K562 (cell line): ENCODE measurements around the gene NPB. TPM values are rescaled to one million over a fixed set of nuclear protein-coding genes. Genes with fewer than 3 reads are reported as not detected.

Source experiments
- DACH1 ChIP-seq: fragments of 450-650 bp; IDR thresholded peaks from 2 replicates; pipeline ENCODE4 v1.6.1; 2018; ENCODE audit not compliant: partially characterized antibody
- FOXM1 ChIP-seq, 2 experiments: fragments of 450-650 bp in 1 of 2; sonication (generic) in 1 of 2; formaldehyde crosslinking in 1 of 2; IDR thresholded peaks; 2 replicates each; pipeline versions ENCODE4 v1.6.1 to v1.9.0; 2017 to 2022; ENCODE audit warnings: low read depth in 2 of 2, mild to moderate bottlenecking in 2 of 2, missing genetic modification reagents in 1 of 2, moderate library complexity in 1 of 2
- ILF3 ChIP-seq: fragments of 450-650 bp; IDR thresholded peaks from 2 replicates; pipeline ENCODE4 v1.6.1; 2018; ENCODE audit warnings: antibody characterized with exemption, mild to moderate bottlenecking, moderate library complexity, borderline replicate concordance
- MAFK ChIP-seq: IDR thresholded peaks from 2 replicates; pipeline ENCODE4 v1.6.1; 2011; ENCODE audit warnings: low read length, improper control_type of control experiment
- PML ChIP-seq: IDR thresholded peaks from 2 replicates; pipeline ENCODE4 v1.6.1; 2012; ENCODE audit warnings: low read length, inconsistent platforms
- POLR2A ChIP-seq: fragments of 450-650 bp; conservative IDR thresholded peaks from 2 replicates; pipeline ENCODE4 v1.6.1; 2016
- SAP30 ChIP-seq: fragments of 200-600 bp; sonication (generic); IDR thresholded peaks from 2 replicates; pipeline ENCODE4 v1.6.1; 2012; ENCODE audit warnings: borderline replicate concordance, low read depth, mild to moderate bottlenecking, moderate library complexity, low read length, control low read depth, inconsistent platforms; ENCODE audit not compliant: insufficient read depth, poor library complexity, severe bottlenecking
- TGIF2 ChIP-seq: sonication (generic); formaldehyde crosslinking; IDR thresholded peaks from 2 replicates; pipeline ENCODE4 v1.8.1; 2022; ENCODE audit warnings: mild to moderate bottlenecking, missing genetic modification reagents, moderate library complexity
- ZBED1 ChIP-seq: IDR thresholded peaks from 2 replicates; pipeline ENCODE4 v1.6.1; 2014
- ZNF583 ChIP-seq: fragments of 250-450 bp; sonication (Bioruptor Pico); IDR thresholded peaks from 2 replicates; pipeline ENCODE4 v1.4.0; 2020
- polyA plus RNA-seq, 8 experiments: library from polyadenylated mRNA; depleted of rRNA in 4 of 8; stranded (reverse) in 5 of 8; unstranded in 3 of 8; fragments of >200 nt; fragmentation: Nextera tagmentation in 2 of 8; fragmentation: Illumina TruSeq in 1 of 8; extraction: Ambion mirVana in 2 of 8; extraction: Trizol in 1 of 8; gene quantifications; 2 replicates each; pipeline versions ENCODE4 v1.2.1 to v1.2.3, GENCODE V29; 2011 to 2014; ENCODE audit warnings: inconsistent platforms in 1 of 8, missing spikeins in 1 of 8
- total RNA-seq, 7 experiments: library from RNA; depleted of rRNA in 6 of 7; stranded (reverse); fragments of >200 nt in 6 of 7; fragmentation: Illumina TruSeq in 2 of 7; extraction: Trizol in 2 of 7; gene quantifications; 2 replicates each; pipeline versions ENCODE4 v1.2.1 to v1.2.3, GENCODE V29; 2011 to 2021; ENCODE audit warnings: low replicate concordance in 1 of 7
- TF ChIP-seq, protein P1 (sequence below): fragments of 200-800 bp; sonication (Bioruptor generic); IDR thresholded peaks from 2 replicates; pipeline ENCODE4 v1.6.1; 2016; ENCODE audit warnings: missing genetic modification characterization, missing compliant biosample characterization
- TF ChIP-seq, protein P2 (sequence below): fragments of 450-650 bp; formaldehyde crosslinking; IDR thresholded peaks from 2 replicates; pipeline ENCODE4 v1.4.0; 2020; ENCODE audit warnings: mild to moderate bottlenecking, moderate library complexity
- TF ChIP-seq, protein P3 (sequence below): fragments of 450-650 bp; formaldehyde crosslinking; IDR thresholded peaks from 2 replicates; pipeline ENCODE4 v1.4.0; 2020; ENCODE audit warnings: mild to moderate bottlenecking, moderate library complexity
- TF ChIP-seq, protein P4 (sequence below), 2 experiments: fragments of 450-650 bp; IDR thresholded peaks; 2 replicates each; pipeline ENCODE4 v1.6.1; 2016
- TF ChIP-seq, protein P5 (sequence below): fragments of 250-450 bp; sonication (Bioruptor Pico); IDR thresholded peaks from 2 replicates; pipeline ENCODE4 v1.5.1; 2021; ENCODE audit warnings: mild to moderate bottlenecking

NPB gene
- total and polyA plus RNA-seq, 9 of the 15 experiments (the other 6 are each of a cell fraction or from before 2014, with no cell fraction given): 0.03 to 0.61 (median 0.14) TPM; not detected in 2

GRCh38 chr17:81867991-81868673 is 33.9 kb upstream of the NPB start (continued):
- TF ChIP-seq, protein P1, sequence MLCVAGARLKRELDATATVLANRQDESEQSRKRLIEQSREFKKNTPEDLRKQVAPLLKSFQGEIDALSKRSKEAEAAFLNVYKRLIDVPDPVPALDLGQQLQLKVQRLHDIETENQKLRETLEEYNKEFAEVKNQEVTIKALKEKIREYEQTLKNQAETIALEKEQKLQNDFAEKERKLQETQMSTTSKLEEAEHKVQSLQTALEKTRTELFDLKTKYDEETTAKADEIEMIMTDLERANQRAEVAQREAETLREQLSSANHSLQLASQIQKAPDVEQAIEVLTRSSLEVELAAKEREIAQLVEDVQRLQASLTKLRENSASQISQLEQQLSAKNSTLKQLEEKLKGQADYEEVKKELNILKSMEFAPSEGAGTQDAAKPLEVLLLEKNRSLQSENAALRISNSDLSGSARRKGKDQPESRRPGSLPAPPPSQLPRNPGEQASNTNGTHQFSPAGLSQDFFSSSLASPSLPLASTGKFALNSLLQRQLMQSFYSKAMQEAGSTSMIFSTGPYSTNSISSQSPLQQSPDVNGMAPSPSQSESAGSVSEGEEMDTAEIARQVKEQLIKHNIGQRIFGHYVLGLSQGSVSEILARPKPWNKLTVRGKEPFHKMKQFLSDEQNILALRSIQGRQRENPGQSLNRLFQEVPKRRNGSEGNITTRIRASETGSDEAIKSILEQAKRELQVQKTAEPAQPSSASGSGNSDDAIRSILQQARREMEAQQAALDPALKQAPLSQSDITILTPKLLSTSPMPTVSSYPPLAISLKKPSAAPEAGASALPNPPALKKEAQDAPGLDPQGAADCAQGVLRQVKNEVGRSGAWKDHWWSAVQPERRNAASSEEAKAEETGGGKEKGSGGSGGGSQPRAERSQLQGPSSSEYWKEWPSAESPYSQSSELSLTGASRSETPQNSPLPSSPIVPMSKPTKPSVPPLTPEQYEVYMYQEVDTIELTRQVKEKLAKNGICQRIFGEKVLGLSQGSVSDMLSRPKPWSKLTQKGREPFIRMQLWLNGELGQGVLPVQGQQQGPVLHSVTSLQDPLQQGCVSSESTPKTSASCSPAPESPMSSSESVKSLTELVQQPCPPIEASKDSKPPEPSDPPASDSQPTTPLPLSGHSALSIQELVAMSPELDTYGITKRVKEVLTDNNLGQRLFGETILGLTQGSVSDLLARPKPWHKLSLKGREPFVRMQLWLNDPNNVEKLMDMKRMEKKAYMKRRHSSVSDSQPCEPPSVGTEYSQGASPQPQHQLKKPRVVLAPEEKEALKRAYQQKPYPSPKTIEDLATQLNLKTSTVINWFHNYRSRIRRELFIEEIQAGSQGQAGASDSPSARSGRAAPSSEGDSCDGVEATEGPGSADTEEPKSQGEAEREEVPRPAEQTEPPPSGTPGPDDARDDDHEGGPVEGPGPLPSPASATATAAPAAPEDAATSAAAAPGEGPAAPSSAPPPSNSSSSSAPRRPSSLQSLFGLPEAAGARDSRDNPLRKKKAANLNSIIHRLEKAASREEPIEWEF (CRISPR knock-in tag): no peak
- no peak for TF ChIP-seq ZBED1
- 0 out of 2 replicates have a peak, but pooled peaks have one; percentile 15 for TF ChIP-seq ZNF583 (CRISPR knock-in tag)
- TF ChIP-seq ILF3: peak; percentile 7; the same call in 1 of the 2 replicates
- TF ChIP-seq POLR2A: peak; percentile 58
- TF ChIP-seq, protein P2, sequence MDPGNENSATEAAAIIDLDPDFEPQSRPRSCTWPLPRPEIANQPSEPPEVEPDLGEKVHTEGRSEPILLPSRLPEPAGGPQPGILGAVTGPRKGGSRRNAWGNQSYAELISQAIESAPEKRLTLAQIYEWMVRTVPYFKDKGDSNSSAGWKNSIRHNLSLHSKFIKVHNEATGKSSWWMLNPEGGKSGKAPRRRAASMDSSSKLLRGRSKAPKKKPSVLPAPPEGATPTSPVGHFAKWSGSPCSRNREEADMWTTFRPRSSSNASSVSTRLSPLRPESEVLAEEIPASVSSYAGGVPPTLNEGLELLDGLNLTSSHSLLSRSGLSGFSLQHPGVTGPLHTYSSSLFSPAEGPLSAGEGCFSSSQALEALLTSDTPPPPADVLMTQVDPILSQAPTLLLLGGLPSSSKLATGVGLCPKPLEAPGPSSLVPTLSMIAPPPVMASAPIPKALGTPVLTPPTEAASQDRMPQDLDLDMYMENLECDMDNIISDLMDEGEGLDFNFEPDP (CRISPR knock-in tag): peak; percentile 65
- TF ChIP-seq TGIF2: no peak
- no peak for TF ChIP-seq SAP30
- TF ChIP-seq, protein P3, sequence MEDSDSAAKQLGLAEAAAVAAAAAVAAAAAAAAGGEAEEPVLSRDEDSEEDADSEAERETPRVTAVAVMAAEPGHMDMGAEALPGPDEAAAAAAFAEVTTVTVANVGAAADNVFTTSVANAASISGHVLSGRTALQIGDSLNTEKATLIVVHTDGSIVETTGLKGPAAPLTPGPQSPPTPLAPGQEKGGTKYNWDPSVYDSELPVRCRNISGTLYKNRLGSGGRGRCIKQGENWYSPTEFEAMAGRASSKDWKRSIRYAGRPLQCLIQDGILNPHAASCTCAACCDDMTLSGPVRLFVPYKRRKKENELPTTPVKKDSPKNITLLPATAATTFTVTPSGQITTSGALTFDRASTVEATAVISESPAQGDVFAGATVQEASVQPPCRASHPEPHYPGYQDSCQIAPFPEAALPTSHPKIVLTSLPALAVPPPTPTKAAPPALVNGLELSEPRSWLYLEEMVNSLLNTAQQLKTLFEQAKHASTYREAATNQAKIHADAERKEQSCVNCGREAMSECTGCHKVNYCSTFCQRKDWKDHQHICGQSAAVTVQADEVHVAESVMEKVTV: no peak
- TF ChIP-seq DACH1: no peak
- TF ChIP-seq FOXM1 (IDR thresholded peaks at IDR 0.05; ENCODE audit: low read depth): no peak
- 0 out of 2 replicates have a peak, but pooled peaks have one; percentile 14 for TF ChIP-seq FOXM1 (CRISPR knock-in tag; IDR thresholded peaks at IDR 0.05; ENCODE audit: low read depth)
- no peak for TF ChIP-seq PML
- TF ChIP-seq, protein P4, sequence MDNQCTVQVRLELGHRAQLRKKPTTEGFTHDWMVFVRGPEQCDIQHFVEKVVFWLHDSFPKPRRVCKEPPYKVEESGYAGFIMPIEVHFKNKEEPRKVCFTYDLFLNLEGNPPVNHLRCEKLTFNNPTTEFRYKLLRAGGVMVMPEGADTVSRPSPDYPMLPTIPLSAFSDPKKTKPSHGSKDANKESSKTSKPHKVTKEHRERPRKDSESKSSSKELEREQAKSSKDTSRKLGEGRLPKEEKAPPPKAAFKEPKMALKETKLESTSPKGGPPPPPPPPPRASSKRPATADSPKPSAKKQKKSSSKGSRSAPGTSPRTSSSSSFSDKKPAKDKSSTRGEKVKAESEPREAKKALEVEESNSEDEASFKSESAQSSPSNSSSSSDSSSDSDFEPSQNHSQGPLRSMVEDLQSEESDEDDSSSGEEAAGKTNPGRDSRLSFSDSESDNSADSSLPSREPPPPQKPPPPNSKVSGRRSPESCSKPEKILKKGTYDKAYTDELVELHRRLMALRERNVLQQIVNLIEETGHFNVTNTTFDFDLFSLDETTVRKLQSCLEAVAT (IDR thresholded peaks at IDR 0.05): no peak
- no peak for TF ChIP-seq MAFK
- TF ChIP-seq, protein P5, sequence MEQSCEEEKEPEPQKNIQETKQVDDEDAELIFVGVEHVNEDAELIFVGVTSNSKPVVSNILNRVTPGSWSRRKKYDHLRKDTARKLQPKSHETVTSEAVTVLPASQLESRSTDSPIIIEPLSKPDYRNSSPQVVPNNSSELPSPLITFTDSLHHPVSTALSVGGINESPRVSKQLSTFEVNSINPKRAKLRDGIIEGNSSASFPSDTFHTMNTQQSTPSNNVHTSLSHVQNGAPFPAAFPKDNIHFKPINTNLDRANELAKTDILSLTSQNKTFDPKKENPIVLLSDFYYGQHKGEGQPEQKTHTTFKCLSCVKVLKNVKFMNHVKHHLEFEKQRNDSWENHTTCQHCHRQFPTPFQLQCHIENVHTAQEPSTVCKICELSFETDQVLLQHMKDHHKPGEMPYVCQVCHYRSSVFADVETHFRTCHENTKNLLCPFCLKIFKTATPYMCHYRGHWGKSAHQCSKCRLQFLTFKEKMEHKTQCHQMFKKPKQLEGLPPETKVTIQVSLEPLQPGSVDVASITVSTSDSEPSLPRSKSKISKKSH: 0 out of 2 replicates have a peak, but pooled peaks have one; percentile 9
